Hematopoietic multipotent progenitor cell treated with erythropoietin and hydrocortisone succinate and interleukin-3 and kit ligand, for 15 days (in vitro differentiated cells): ENCODE results near the gene NLRP6.
"Not testable (repeated sequence)": the region's sequence is repeated elsewhere in the genome, so short reads cannot be mapped to it uniquely, and the experiment has no call there.

Source experiments
- DNase-seq: peaks from one replicate; pipeline ENCODE4 v3.0.0-alpha.2; 2015; ENCODE audit warnings: low spot score

The NLRP6 gene

GRCh38 chr11:282171-282570 is 4.0 kb downstream of the NLRP6 start:
- DNase-seq, result no peak

GRCh38 chr11:282630-283360 is 4.6 kb downstream of the NLRP6 start:
- DNase-seq, result no peak

GRCh38 chr11:283405-284104 is 5.3 kb downstream of the NLRP6 start:
- no peak for DNase-seq

GRCh38 chr11:284105-285020 is 6.2 kb downstream of the NLRP6 start:
- no peak for DNase-seq

- no peak for DNase-seq
Observed at GRCh38 chr11:285021-285893, 7.0 kb downstream of the NLRP6 start.

GRCh38 chr11:285894-286220 is 7.7 kb downstream of the NLRP6 start:
- DNase-seq, result no peak

- not testable (repeated sequence) for DNase-seq
Observed at GRCh38 chr11:286977-287820, 9.0 kb downstream of the NLRP6 start.

GRCh38 chr11:287821-288477 is 9.7 kb downstream of the NLRP6 start:
- no peak for DNase-seq

GRCh38 chr11:288478-289397 is 10.5 kb downstream of the NLRP6 start, which contains the start of gene PGGHG:
Gene PGGHG (plus strand): TSS chr11:289126. CDS start chr11:289817, 691 bp downstream.
- DNase-seq, result no peak

GRCh38 chr11:289398-289711 is 11.1 kb downstream of the NLRP6 start:
- no peak for DNase-seq

GRCh38 chr11:289712-290620 is 11.8 kb downstream of the NLRP6 start:
- DNase-seq, result no peak

GRCh38 chr11:290621-291231 is 12.5 kb downstream of the NLRP6 start:
- no peak for DNase-seq

- DNase-seq, result no peak
Observed at GRCh38 chr11:291281-292210, 13.3 kb downstream of the NLRP6 start.

- DNase-seq, result no peak
Observed at GRCh38 chr11:292211-293121, 14.3 kb downstream of the NLRP6 start.

- no peak for DNase-seq
Observed at GRCh38 chr11:293271-293851, 15.2 kb downstream of the NLRP6 start.
